HG03097 (cell line): ENCODE data around the gene S100Z.
"Not testable (repeated sequence)": the region's sequence is repeated elsewhere in the genome, so short reads cannot be mapped to it uniquely, and the experiment has no call there.

Experiments
- ATAC-seq: cut with Tn5 transposase; IDR thresholded peaks from one replicate; pipeline ENCODE4 v1.9.1; 2021; ENCODE audit not compliant: unreplicated experiment, low FRiP score

Gene S100Z

DNA sequence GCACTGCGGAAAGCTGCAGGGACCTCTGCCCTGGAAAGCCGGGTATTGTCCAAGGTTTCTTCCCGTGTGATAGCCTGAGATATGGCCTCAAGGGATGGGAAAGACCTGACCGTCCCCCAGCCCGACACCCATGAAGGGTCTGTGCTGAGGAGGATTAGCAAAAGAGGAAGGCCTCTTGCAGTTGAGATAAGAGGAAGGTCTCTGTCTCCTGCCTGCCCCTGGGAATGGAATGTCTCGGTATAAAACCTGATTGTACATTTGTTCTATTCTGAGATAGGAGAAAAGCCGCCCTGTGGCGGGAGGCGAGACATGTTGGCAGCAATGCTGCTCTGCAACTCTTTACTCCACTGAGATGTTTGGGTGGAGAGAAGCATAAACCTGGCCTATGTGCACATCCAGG lies 95.4 kb downstream of the S100Z start:
- ATAC-seq: not testable (repeated sequence)

DNA sequence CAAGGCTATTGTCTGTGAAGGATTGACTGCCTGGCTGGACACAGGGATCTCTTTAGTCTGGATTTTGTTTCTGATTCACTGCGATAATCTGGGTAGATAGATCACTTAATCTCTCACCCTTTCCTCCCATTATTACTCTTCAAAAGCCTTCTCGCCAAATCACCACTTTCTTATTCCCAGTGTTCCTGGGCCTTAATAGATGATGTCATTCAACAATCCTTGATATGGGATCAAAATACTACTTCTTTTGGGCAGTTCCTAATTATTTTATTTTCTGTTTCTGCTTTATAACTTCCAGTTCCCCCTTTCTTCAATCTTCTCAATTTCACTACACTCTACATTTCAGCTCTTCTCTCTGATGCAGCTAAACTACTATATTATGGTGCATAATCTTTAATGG lies 96.3 kb downstream of the S100Z start:
- no peak for ATAC-seq

DNA sequence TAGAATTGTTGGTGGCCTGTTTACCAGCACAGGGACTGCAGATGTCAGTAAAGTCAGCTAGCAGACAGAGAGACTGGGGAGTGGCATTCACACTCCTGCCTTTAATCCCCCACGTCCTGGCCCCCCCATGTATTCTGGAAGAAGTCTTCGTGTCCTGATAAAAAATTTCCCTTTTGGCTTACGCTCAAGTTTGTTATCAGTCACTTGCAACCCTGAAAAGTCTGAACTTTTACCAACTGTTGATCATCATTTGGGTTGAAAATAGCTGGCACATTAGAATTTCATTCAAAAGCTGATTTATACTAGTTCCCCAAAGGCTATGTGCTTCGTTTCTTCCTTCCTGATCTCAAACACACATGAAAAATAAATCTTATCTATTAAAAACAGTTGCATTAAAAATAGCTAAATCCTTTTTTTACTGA lies 97.3 kb downstream of the S100Z start:
- no peak for ATAC-seq

DNA sequence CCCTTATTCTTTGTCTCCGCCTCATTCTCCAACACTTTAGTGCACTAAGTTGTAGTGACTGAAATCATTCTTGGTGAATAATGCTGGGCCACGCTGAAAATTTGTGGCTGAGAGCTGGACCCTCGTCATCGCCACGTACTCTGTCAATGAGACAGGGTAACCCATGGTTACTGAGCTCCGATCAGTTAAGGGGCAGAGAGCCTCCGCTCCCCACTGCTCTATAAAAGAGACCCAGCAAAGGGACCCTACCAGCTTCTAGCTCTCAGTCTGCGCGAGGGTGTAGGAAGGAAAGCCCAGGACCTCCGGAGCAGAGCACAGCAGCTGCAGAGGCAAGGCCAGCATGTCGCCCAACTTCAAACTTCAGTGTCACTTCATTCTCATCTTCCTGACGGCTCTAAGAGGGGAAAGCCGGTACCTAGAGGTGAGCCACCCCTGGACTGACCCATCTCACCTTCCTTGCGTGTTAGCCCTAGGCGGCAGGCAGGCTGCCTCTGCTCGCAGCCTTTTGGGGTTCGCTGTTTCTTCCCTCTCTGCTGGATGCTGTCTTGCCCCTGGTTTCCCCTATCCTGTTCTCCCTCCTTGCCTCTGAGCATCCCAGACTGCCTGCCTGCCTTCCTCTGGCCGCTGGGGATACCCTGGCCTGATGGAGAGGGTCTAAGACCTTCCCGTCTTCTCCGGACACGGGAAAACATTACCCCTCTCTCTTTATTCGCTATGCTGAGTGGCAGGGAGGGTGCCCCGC lies 103.2 kb downstream of the S100Z start, which contains the start of gene CRHBP:
Gene CRHBP (plus strand): TSS at position 251 of the 742 bp plus-strand sequence. CDS start 90 bp downstream, at position 341.
- no peak for ATAC-seq

DNA sequence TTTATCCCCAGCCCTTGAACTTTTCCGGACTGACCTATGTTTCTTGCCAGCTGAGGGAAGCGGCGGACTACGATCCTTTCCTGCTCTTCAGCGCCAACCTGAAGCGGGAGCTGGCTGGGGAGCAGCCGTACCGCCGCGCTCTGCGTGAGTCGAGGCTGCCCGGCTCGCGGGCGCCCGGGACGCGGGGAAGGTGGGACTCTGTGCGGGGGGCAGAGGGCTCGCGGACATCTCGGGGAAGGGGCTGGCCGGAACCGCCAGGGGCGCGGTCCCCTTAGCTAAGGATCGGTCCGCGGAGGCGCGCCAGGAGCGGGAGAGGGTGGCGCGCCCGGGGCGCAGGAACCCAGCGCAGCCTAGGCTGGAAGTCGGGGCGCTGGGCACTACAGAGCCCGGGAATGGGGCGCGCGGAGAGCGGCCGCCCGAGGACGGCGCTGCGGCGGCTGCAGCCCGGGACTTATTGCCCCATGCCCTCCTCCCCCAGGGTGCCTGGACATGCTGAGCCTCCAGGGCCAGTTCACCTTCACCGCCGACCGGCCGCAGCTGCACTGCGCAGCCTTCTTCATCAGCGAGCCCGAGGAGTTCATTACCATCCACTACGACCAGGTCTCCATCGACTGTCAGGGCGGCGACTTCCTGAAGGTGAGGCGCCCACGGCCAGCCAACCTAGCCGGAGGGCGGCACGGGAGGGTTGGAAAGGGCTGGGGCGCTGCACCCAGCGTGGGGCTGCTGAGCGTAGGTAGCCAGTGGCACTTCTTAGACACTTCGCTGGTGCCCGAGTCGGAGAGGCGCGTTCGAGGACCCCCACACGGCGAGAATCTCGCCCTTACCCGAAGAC lies 104.0 kb downstream of the S100Z start:
- ATAC-seq: no peak

DNA sequence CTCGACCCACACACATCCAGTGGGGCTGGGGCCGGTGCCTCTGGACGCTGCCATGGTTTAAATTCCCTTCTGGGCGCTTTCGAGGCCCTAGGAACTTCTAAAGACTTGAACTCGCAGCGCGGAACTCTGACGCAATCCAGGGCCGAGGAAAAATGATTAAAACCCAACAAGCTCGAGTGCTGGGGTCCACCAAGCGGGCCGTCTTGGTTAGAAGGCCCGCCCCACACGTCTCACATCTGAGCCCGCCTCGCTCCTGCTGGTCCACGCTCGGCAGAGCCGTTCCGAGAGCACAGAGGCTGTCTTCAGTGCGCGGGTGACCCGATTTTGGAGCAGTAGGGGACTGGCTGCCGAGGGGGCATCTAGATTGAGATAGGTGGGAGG lies 104.6 kb downstream of the S100Z start:
- ATAC-seq: no peak

DNA sequence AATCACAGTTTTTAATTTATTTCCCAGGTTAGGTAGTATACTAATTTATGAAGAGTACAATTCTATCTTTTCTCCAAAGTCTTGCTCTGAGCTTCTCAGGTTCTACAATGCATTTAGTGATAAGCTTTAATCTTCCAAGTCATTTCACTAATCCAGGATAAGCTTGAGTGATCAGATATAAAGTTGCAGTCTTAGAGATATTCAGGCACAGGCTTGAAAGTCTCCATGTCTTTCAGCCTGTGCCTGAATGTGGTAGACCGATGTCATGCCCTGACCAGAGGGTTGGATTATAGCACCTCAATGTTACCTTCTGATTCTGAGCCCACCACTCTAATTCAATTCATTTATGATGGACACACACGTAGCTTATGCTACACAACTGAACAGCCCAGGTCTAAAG lies 106.2 kb downstream of the S100Z start:
- no peak for ATAC-seq

DNA sequence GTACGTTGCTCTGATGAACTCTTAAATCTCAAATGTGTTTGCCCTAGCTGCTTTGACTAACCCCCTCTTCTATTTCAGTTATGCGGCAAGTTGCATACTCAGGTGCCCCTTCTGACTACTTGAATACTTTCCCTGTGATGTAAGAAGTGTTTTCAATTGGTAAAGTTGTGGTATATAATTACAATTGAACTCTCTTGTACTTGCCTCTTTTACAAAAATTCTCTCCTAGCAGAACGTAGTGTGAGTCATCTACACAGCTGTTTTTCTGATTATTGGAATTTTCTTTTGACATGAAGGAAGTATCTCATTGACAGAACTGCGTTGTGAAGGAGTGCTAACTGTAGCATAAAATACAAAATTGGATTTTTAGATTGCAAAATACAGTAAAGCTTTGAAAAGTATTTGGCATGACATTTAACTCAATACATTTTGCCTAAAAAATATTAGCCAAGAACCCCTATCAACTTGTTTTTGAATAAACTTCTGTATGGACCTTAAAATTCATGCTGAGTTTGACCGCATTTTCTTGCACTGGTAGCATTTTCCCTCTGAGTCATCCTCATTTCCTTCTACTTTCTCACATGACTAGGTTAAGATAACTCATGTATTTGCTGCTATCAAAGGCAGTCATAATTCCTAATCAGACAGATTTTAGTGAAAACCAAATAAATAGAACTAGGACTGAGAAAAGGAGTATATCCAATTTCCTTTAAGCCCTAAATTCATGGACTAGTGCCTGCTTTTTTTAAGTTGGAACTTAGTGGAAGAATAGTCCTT lies 109.4 kb downstream of the S100Z start:
- no peak for ATAC-seq

DNA sequence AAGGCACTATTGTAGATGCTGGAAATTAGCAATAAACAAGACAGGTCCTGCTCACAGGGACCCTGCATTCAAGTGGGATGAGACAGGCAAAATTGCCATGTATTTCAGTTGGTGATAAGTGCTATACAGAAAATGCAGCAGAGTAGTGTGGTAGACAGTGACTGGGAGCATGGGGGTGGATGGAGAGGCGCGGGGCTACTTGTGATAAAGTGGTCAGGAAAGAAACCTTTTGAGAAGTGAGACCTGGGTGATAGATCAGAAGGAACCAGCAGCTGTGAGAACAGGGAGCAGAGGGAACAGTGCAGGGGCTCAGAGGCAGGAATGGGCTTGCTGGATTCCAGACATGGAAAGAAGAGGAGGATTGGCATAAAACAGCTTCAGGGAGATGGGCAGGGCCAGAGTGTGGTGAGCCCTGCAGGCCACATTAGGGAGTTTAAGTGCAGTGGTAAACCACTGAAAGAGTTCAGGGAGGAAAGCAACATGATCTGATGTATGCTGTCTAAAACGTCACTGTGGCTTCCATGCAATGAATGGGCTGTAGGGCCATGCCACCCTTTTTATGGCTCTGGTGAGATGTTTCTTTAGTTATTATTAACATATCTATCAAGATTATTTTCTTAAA lies 110.3 kb downstream of the S100Z start:
- ATAC-seq: peak; percentile 67

DNA sequence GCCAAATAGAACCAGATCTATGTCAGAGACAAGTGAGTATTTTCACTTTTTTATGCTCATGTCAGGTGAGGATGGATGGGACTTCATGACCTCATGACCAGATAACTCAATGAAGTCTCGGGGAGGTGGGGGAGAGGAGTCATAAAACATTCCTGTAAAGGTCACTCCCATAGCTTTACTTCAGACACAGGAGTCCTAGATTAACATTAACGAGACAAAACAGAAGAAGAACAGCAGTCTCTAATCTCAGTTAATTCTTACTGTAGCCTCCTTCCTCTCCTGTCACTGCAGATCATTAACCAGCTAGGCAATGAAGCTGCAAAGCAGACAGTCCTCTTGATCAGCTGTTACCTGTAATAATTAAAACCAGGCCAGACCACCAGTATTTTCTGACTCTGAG lies 114.2 kb downstream of the S100Z start:
- ATAC-seq: no peak
